Fibroblast of upper back skin (primary cell): ENCODE data around the gene JAKMIP3.

Experiments used
- DNase-seq: peaks from one replicate; pipeline ENCODE4 v3.0.0-alpha.2; 2013

Gene JAKMIP3

GRCh38 chr10:132044803-132045202 is 20.9 kb upstream of the JAKMIP3 start:
- no peak for DNase-seq

- no peak for DNase-seq
These were observed 20.4 kb upstream of the JAKMIP3 start for GRCh38 chr10:132045324-132045723.

GRCh38 chr10:132047575-132048293 is 18.0 kb upstream of the JAKMIP3 start:
- DNase-seq = no peak

- DNase-seq = no peak
These were observed 17.5 kb upstream of the JAKMIP3 start for GRCh38 chr10:132048294-132048667.

GRCh38 chr10:132050191-132050590 is 15.6 kb upstream of the JAKMIP3 start:
- no peak for DNase-seq

GRCh38 chr10:132052124-132052523 is 13.6 kb upstream of the JAKMIP3 start:
- DNase-seq = no peak

- DNase-seq = no peak
These were observed 11.2 kb upstream of the JAKMIP3 start for GRCh38 chr10:132054564-132054963.

- DNase-seq = no peak
These were observed 10.1 kb upstream of the JAKMIP3 start for GRCh38 chr10:132055616-132056015.

- DNase-seq = no peak
These were observed 9.1 kb upstream of the JAKMIP3 start for GRCh38 chr10:132056663-132057062.

- DNase-seq = no peak
These were observed 8.5 kb upstream of the JAKMIP3 start for GRCh38 chr10:132057191-132057681.

- DNase-seq = no peak
These were observed 7.5 kb upstream of the JAKMIP3 start for GRCh38 chr10:132058111-132058745.

GRCh38 chr10:132058793-132059759 is 6.7 kb upstream of the JAKMIP3 start:
- DNase-seq = no peak

- DNase-seq = no peak
These were observed 5.8 kb upstream of the JAKMIP3 start for GRCh38 chr10:132059760-132060508.

- no peak for DNase-seq
These were observed 4.7 kb upstream of the JAKMIP3 start for GRCh38 chr10:132061030-132061429.

- DNase-seq = no peak
These were observed 4.3 kb upstream of the JAKMIP3 start for GRCh38 chr10:132061465-132061864.

GRCh38 chr10:132062116-132062515 is 3.6 kb upstream of the JAKMIP3 start:
- no peak for DNase-seq

GRCh38 chr10:132062641-132063390 is 2.9 kb upstream of the JAKMIP3 start:
- no peak for DNase-seq

- no peak for DNase-seq
These were observed 2.3 kb upstream of the JAKMIP3 start for GRCh38 chr10:132063432-132063831.

- no peak for DNase-seq
These were observed 1.5 kb upstream of the JAKMIP3 start for GRCh38 chr10:132064082-132064755.

- DNase-seq = no peak
These were observed 842 bp upstream of the JAKMIP3 start for GRCh38 chr10:132064771-132065437.

- DNase-seq = peak; percentile 13
These were observed 440 bp downstream of the JAKMIP3 start for GRCh38 chr10:132066186-132066585.
